Colonic mucosa (tissue), 4 donors: ENCODE results near the gene ZFAND5. TPM values are rescaled to one million over a fixed set of nuclear protein-coding genes. Genes with fewer than 3 reads are reported as not detected.

Experiments used
- DNase-seq: peaks from one replicate; pipeline ENCODE4 v3.0.0-alpha.2; 2020
- H3K27ac ChIP-seq: fragments of 200-600 bp; one replicate; pipeline ENCODE4 v1.8.0; 2021
- H3K27me3 ChIP-seq: fragments of 200-600 bp; one replicate; pipeline ENCODE4 v1.8.0; 2021
- H3K36me3 ChIP-seq: fragments of 200-600 bp; one replicate; pipeline ENCODE4 v1.8.0; 2021
- H3K4me1 ChIP-seq: fragments of 200-600 bp; one replicate; pipeline ENCODE4 v1.8.0; 2021; ENCODE audit warnings: mild to moderate bottlenecking
- H3K4me3 ChIP-seq: fragments of 200-600 bp; one replicate; pipeline ENCODE4 v1.8.0; 2021
- H3K9ac ChIP-seq, 2 donors: one replicate each; pipeline ENCODE4 v1.7.0; 2013; ENCODE audit warnings: control low read depth in 2 of 2, low read depth in 2 of 2, low read length in 2 of 2
- H3K9me3 ChIP-seq: fragments of 200-600 bp; one replicate; pipeline ENCODE4 v1.8.0; 2021
- CTCF ChIP-seq: fragments of 200-600 bp; IDR thresholded peaks from one replicate; pipeline ENCODE4 v1.8.0; 2022; ENCODE audit warnings: antibody characterized with exemption, mild to moderate bottlenecking
- intact Hi-C: fragments of 100-400 bp; cut with DNase I; formaldehyde crosslinking; loops from one replicate; pipeline ENCODE4 v1.14.1; 2022
- total RNA-seq, 2 donors: library from RNA; stranded (reverse); fragmentation: NEBNext Ultra II Directional in 1 of 2; extraction: Animal tissue kit (Norgen Biotek cat#: 25700) in 1 of 2; gene quantifications; one replicate each; pipeline ENCODE4 v1.2.1, GENCODE V29; 2021
- donor health status: healthy.
- donor health status: DM: no; HTN: no; CAD: no.
- donor health status: DM: no; HTN: no; CAD: no.

ZFAND5 gene
- total RNA-seq, 2 donors from 2014 or later: 86.9 to 164 TPM

DNA sequence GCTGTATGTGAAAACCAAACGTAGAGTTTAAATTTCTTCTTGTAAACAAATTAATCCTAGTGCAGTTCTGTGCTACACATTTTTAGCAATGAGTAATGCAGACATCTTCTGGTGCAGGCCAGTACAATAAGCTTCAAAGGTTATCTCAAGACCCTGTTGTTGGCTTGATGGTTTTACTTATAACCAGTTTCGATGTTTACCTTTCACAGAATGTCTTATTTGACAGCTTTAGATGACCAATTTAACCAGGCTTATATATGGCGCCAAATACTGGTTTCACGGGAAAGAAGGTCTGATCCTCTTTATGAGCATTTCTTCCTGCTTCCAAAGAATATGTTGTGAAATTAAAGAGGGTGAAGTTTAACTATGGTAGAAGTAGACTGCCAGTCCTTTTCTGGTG is 9.9 kb downstream of the ZFAND5 start:
- Histone ChIP-seq H3K27me3 (no peaks in the 10 kb centered on the region), H3K4me3 (no peak overlapping the region), H3K9ac (no peak overlapping the region), H3K4me1 (peaks cover 20% of the 10 kb centered on the region), H3K27ac (no peak overlapping the region), H3K9me3 (no peaks in the 10 kb centered on the region), H3K36me3 (peaks cover 2% of the 10 kb centered on the region)
- intact Hi-C loops: no loop called here
- TF ChIP-seq CTCF: no peak
- DNase-seq: no peak

DNA sequence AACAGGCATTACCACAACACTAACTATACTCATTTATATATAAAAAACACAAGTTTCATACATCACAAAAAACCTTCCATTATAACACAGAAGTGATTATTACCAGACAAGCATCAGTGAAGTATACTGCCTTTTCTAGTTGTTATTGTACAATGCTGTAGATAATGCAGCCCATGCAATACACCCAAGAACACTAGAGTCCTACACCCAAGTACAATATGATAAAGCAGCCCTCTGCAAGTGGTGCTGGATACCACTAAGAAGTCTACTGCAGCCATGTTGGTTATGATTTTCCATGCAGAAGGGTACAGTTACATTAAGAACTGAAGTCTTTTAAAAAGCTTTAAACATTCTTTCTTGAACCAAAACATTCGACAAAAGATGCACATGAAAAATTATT is 10.3 kb downstream of the ZFAND5 start:
- peaks cover 20% of the 10 kb centered on the region for H3K4me1 ChIP-seq
- H3K27ac ChIP-seq: no peak overlapping the region

DNA sequence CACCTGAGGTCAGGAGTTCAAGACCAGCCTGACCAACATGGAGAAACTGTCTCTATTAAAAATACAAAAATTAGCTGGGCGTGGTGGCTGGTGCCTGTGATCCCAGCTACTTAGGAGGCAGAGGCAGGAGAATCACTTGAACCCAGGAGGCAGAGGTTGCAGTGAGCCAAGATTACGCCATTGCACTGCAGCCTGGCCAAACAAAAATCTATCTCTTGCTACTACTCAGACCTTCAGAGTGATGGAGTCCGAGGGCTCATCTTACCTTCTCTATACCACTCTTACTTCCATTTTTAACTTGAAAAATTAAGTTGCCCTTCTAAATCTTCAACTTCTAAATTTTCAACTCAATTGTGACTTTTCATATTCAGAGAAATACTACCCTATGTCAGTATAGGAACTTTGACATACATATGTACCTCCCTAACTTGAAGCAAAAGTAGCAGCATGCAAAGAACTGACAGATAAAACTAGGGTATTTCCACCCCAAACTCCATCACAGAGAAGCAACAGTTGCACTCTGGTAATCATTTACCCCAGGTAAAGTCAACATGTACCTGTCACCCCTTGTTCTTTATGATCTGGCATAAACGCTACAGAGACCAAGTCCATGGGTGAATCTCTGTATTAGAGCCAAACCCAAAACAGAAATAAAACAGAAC is 11.4 kb downstream of the ZFAND5 start:
- Histone ChIP-seq H3K4me3 (no peak overlapping the region), H3K4me1 (peaks cover 20% of the 10 kb centered on the region), H3K27me3 (no peaks in the 10 kb centered on the region), H3K9me3 (no peaks in the 10 kb centered on the region), H3K36me3 (no peaks in the 10 kb centered on the region), H3K9ac (no peak overlapping the region), H3K27ac (no peak overlapping the region)
- TF ChIP-seq CTCF: no peak
- intact Hi-C loops: no loop called here
- no peak for DNase-seq

More for the DNA sequence above, 10.3 kb downstream of the ZFAND5 start:
- Histone ChIP-seq H3K9me3 (no peaks in the 10 kb centered on the region), H3K9ac (no peak overlapping the region), H3K27me3 (no peaks in the 10 kb centered on the region), H3K36me3 (no peaks in the 10 kb centered on the region), H3K4me3 (no peak overlapping the region)
- intact Hi-C loops: no loop called here
- TF ChIP-seq CTCF: no peak
- DNase-seq: no peak

DNA sequence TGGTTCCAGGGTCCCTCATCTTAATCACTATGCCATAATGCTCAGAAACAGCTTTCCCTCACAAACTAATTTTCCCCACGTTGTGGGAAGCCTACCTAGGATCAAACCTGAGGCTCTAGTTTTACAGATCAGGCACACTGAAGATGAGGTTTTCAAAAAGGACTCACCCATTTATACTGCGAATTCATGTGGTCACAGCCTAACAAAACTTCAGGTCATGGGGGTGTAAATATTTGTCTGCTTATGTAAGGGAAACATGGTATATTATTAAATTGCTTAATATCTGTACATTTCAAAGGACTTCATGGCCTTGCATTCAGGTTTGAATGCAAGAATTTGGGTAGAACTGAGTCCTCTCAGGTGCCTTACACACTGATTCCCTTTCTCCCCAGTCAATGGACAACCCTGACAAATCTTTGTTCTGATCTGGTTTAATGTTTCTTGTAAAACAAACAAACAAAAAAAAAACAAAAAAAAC is 12.1 kb downstream of the ZFAND5 start:
- H3K27me3 ChIP-seq: no peaks in the 10 kb centered on the region
- no peak for DNase-seq
- no peak overlapping the region for H3K27ac ChIP-seq
- no peaks in the 10 kb centered on the region for H3K36me3 ChIP-seq
- no peak overlapping the region for H3K4me3 ChIP-seq
- TF ChIP-seq CTCF: no peak
- peaks cover 19% of the 10 kb centered on the region for H3K4me1 ChIP-seq
- no peak overlapping the region for H3K9ac ChIP-seq
- H3K9me3 ChIP-seq: no peaks in the 10 kb centered on the region
- intact Hi-C loops: no loop called here

GRCh38 chr9:72351538-72352453 is 13.2 kb downstream of the ZFAND5 start:
- Histone ChIP-seq H3K27me3 (no peaks in the 10 kb centered on the region), H3K9ac (no peak overlapping the region), H3K4me3 (no peak overlapping the region), H3K27ac (no peak overlapping the region), H3K36me3 (no peaks in the 10 kb centered on the region), H3K9me3 (no peaks in the 10 kb centered on the region), H3K4me1 (peaks cover 17% of the 10 kb centered on the region)
- TF ChIP-seq CTCF: no peak
- intact Hi-C loops: no loop called here
- no peak for DNase-seq
